Thyroid gland (tissue), 4 donors: ENCODE measurements around the gene PADI6.

ENCODE experiments used
- POLR2A ChIP-seq, 2 donors: fragments of 450-650 bp; IDR thresholded peaks; one replicate each; pipeline ENCODE4 v1.6.1; 2017; ENCODE audit warnings: antibody characterized with exemption in 2 of 2, mild to moderate bottlenecking in 2 of 2, moderate library complexity in 1 of 2
- TF ChIP-seq, protein P1 (sequence below), 6 experiments: fragments of 200-600 bp in 3 of 6; fragments of 450-650 bp in 3 of 6; sonication (generic) in 3 of 6; IDR thresholded peaks; one replicate each; pipeline ENCODE4 v1.5.1; 2016 to 2019; ENCODE audit warnings: antibody characterized with exemption in 6 of 6, mild to moderate bottlenecking in 2 of 6, inconsistent platforms in 1 of 6, moderate library complexity in 1 of 6

DNA sequence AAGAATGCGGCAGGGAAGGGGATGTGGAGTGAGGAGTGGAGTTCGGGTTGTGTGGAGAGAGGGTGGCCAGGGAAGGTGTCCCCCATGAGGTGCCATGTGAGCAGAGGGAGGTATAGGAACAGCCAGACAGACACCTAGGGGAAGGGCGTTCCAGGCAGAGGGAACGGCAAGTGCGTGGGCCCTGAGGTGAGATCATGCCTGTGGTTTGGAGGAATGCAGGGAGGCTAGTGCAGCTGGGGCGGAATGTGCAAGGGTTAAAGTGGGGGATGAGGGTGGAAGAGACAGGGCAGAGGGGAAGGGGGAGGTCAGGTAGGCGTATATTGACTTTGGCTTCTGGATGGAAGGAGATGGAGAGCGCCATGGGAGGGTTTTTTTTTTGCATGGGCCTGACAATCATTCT, 31.6 kb upstream of the PADI6 start:
- TF ChIP-seq, protein P1, sequence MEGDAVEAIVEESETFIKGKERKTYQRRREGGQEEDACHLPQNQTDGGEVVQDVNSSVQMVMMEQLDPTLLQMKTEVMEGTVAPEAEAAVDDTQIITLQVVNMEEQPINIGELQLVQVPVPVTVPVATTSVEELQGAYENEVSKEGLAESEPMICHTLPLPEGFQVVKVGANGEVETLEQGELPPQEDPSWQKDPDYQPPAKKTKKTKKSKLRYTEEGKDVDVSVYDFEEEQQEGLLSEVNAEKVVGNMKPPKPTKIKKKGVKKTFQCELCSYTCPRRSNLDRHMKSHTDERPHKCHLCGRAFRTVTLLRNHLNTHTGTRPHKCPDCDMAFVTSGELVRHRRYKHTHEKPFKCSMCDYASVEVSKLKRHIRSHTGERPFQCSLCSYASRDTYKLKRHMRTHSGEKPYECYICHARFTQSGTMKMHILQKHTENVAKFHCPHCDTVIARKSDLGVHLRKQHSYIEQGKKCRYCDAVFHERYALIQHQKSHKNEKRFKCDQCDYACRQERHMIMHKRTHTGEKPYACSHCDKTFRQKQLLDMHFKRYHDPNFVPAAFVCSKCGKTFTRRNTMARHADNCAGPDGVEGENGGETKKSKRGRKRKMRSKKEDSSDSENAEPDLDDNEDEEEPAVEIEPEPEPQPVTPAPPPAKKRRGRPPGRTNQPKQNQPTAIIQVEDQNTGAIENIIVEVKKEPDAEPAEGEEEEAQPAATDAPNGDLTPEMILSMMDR (IDR thresholded peaks at IDR 0.05): no peak
- TF ChIP-seq POLR2A (IDR thresholded peaks at IDR 0.05): no peak
